GM12878 (cell line): ENCODE data around the gene SPDYE3. TPM values are rescaled to one million over a fixed set of nuclear protein-coding genes. Genes with fewer than 3 reads are reported as not detected.
A peak's percentile ranks its signal among the peaks of the same experiment; 100 is the strongest.

Experiments
- ATF7 ChIP-seq: fragments of 450-650 bp; IDR thresholded peaks from 2 replicates; pipeline ENCODE4 v1.6.1; 2016; ENCODE audit warnings: low read depth, mild to moderate bottlenecking
- DPF2 ChIP-seq: fragments of 450-650 bp; IDR thresholded peaks from 2 replicates; pipeline ENCODE4 v1.6.1; 2017; ENCODE audit warnings: mild to moderate bottlenecking
- EED ChIP-seq: sonication (generic); IDR thresholded peaks from 2 replicates; pipeline ENCODE4 v1.6.1; 2016; ENCODE audit warnings: antibody characterized with exemption, low read depth
- IKZF1 ChIP-seq: fragments of 450-650 bp; conservative IDR thresholded peaks from 2 replicates; pipeline ENCODE4 v1.6.1; 2017; ENCODE audit warnings: antibody characterized with exemption, mild to moderate bottlenecking
- IKZF2 ChIP-seq, 2 experiments: fragments of 450-650 bp; IDR thresholded peaks; 2 replicates each; pipeline ENCODE4 v1.6.1; 2017; ENCODE audit warnings: mild to moderate bottlenecking in 2 of 2, moderate library complexity in 2 of 2
- NBN ChIP-seq: fragments of 450-650 bp; IDR thresholded peaks from 2 replicates; pipeline ENCODE4 v1.6.1; 2016
- NKRF ChIP-seq: fragments of 450-650 bp; conservative IDR thresholded peaks from 2 replicates; pipeline ENCODE4 v1.6.1; 2017; ENCODE audit warnings: mild to moderate bottlenecking, moderate library complexity
- PML ChIP-seq: IDR thresholded peaks from 2 replicates; pipeline ENCODE4 v1.6.1; 2012; ENCODE audit warnings: low read length, inconsistent platforms
- POLR2AphosphoS2 ChIP-seq: IDR thresholded peaks from 2 replicates; pipeline ENCODE4 v1.6.1; 2011; ENCODE audit warnings: low read depth, mild to moderate bottlenecking, low read length, improper control_type of control experiment, moderate library complexity
- POLR2AphosphoS5 ChIP-seq: IDR thresholded peaks from 2 replicates; pipeline ENCODE4 v1.6.1; 2011; ENCODE audit warnings: mild to moderate bottlenecking, low read length, inconsistent platforms
- RELA ChIP-seq: fragments of 450-650 bp; IDR thresholded peaks from 2 replicates; pipeline ENCODE4 v1.8.0; 2014; ENCODE audit warnings: borderline replicate concordance; ENCODE audit not compliant: partially characterized antibody
- RELB ChIP-seq: fragments of 450-650 bp; IDR thresholded peaks from 2 replicates; pipeline ENCODE4 v1.6.1; 2017; ENCODE audit warnings: low read depth, mild to moderate bottlenecking, moderate library complexity
- SMARCA5 ChIP-seq: fragments of 450-650 bp; IDR thresholded peaks from 2 replicates; pipeline ENCODE4 v1.6.1; 2017; ENCODE audit warnings: mild to moderate bottlenecking
- TARDBP ChIP-seq: IDR thresholded peaks from 2 replicates; pipeline ENCODE4 v1.6.1; 2016; ENCODE audit warnings: borderline replicate concordance
- YY1 ChIP-seq: IDR thresholded peaks from 2 replicates; pipeline ENCODE4 v1.6.1; 2011; ENCODE audit warnings: low read depth, mild to moderate bottlenecking, low read length
- ZBTB40 ChIP-seq: fragments of 450-650 bp; IDR thresholded peaks from 2 replicates; pipeline ENCODE4 v1.6.1; 2016; ENCODE audit warnings: mild to moderate bottlenecking, moderate library complexity, borderline replicate concordance
- ZNF384 ChIP-seq: IDR thresholded peaks from 2 replicates; pipeline ENCODE4 v1.6.1; 2012; ENCODE audit warnings: low read depth, mild to moderate bottlenecking, low read length, improper control_type of control experiment, borderline replicate concordance
- ZNF687 ChIP-seq: fragments of 450-650 bp; IDR thresholded peaks from 2 replicates; pipeline ENCODE4 v1.6.1; 2017; ENCODE audit warnings: mild to moderate bottlenecking, moderate library complexity
- polyA plus RNA-seq, 11 experiments: library from polyadenylated mRNA; depleted of rRNA in 4 of 11; unstranded in 6 of 11; stranded (reverse) in 5 of 11; fragments of >200 nt; fragmentation: Nextera tagmentation in 4 of 11; fragmentation: Illumina TruSeq in 1 of 11; extraction: Ambion mirVana in 4 of 11; extraction: Trizol in 1 of 11; gene quantifications; 1 replicate in 1 of 11; 2 replicates in 10 of 11; pipeline versions ENCODE4 v1.2.1 to v1.2.3, GENCODE V29; 2011 to 2016; ENCODE audit warnings: inconsistent platforms in 2 of 11, missing spikeins in 2 of 11, low read depth in 1 of 11
- total RNA-seq, 4 experiments: library from RNA; depleted of rRNA in 3 of 4; stranded (reverse); fragments of >200 nt in 3 of 4; fragmentation: Illumina TruSeq in 1 of 4; extraction: Trizol in 1 of 4; gene quantifications; 2 replicates each; pipeline versions ENCODE4 v1.2.1 to v1.2.3, GENCODE V29; 2013 to 2021

The SPDYE3 gene
- total and polyA plus RNA-seq, 10 of the 15 experiments (the other 5 are each of a cell fraction or from before 2014, with no cell fraction given): 0.03 to 9.4 (median 1.4) TPM; not detected in 4

GRCh38 chr7:100335566-100336466 is 28.3 kb downstream of the SPDYE3 start (continued):
- TF ChIP-seq POLR2AphosphoS5 (peak; percentile 94), IKZF2 (IDR thresholded peaks at IDR 0.05) (peak; percentile 71 to 80), POLR2AphosphoS2 (peak; percentile 82), ATF7 (peak; percentile 20; the same call in 1 of the 2 replicates), NBN (peak; percentile 93), PML (peak; percentile 88), SMARCA5 (peak; percentile 68), TARDBP (0 out of 2 replicates have a peak, but pooled peaks have one; percentile 49), NKRF (peak; percentile 83), YY1 (peak; percentile 28; the same call in 1 of the 2 replicates), IKZF1 (peak; percentile 67), EED (peak; percentile 57; the same call in 1 of the 2 replicates), RELA (peak; percentile 83), ZNF687 (peak; percentile 84), DPF2 (peak; percentile 63; the same call in 1 of the 2 replicates), ZNF384 (peak; percentile 28; the same call in 1 of the 2 replicates), ZBTB40 (peak; percentile 64; the same call in 1 of the 2 replicates), RELB (peak; percentile 79)
